Melanocyte of skin (primary cell): Measurements from ENCODE around the gene CYP2R1. TPM values are rescaled to one million over a fixed set of nuclear protein-coding genes. Genes with fewer than 3 reads are reported as not detected.

Experiments used
- small RNA-seq, 2 donors: library from RNA; depleted of rRNA; stranded (forward); fragments of <200 nt; gene quantifications; one replicate each; pipeline ENCODE3, GENCODE V24; 2012
- total RNA-seq, 2 donors: library from RNA; depleted of rRNA; stranded (reverse); fragments of >200 nt; gene quantifications; 2 replicates each; pipeline ENCODE4 v1.2.3, GENCODE V29; 2012

Gene CYP2R1
- 10 to 100 TPM; 11.0 to 12.3 TPM for total RNA-seq

GRCh38 chr11:14892036-14892556 is at the start of gene CYP2R1:
Gene CYP2R1 (minus strand): TSS chr11:14892231. CDS start chr11:14892205, 26 bp downstream.

Small RNAs within 50 kb of the gene (small RNA-seq; reads per million reads assigned to genes)
- 0 reads per million in 2 donors for gene CALCP

Other genes starting within 250 kb of the CYP2R1 start
- 10 to 100 TPM; 12.0 to 21.3 TPM for gene PDE3B, start 248.4 kb downstream of the CYP2R1 start, total RNA-seq
- not detected for gene CALCA, start 80.1 kb upstream of the CYP2R1 start, total RNA-seq
- gene CALCB, start 181.4 kb upstream of the CYP2R1 start, total RNA-seq, result under 1 TPM in 1 of 2 donors, not detected in 1; 0.33 TPM
- 1 to 10 TPM; 1.7 to 2.1 TPM for gene INSC, start 222.7 kb upstream of the CYP2R1 start, total RNA-seq